CD4-positive, alpha-beta T cell treated with Interleukin-4 for 1 hour (primary cell): ENCODE measurements around the gene PIK3AP1.
"Not testable (repeated sequence)": the region's sequence is repeated elsewhere in the genome, so short reads cannot be mapped to it uniquely, and the experiment has no call there.

ENCODE experiments used
- DNase-seq, 2 donors: peaks; one replicate each; pipeline ENCODE4 v3.0.0-alpha.2; 2020 to 2022

Gene PIK3AP1

DNA sequence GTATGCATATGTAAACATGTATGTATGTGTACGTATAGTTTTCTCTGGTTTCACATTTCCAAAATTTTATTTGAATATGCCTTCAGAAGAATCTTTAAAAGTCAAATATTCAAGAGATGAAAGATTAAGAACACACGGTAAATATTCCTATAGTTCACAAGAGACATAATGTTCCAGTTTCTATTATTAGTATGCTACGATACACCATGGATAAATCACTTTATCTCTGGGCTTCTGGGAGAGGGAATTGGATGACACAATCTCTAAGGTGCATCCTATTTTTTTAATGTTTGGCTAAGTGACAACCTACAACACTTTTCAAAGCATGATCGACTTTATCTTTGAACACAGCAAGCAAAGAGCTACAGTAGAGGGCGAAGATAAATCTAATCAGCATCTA lies 147.3 kb downstream of the PIK3AP1 start:
- no peak for DNase-seq

DNA sequence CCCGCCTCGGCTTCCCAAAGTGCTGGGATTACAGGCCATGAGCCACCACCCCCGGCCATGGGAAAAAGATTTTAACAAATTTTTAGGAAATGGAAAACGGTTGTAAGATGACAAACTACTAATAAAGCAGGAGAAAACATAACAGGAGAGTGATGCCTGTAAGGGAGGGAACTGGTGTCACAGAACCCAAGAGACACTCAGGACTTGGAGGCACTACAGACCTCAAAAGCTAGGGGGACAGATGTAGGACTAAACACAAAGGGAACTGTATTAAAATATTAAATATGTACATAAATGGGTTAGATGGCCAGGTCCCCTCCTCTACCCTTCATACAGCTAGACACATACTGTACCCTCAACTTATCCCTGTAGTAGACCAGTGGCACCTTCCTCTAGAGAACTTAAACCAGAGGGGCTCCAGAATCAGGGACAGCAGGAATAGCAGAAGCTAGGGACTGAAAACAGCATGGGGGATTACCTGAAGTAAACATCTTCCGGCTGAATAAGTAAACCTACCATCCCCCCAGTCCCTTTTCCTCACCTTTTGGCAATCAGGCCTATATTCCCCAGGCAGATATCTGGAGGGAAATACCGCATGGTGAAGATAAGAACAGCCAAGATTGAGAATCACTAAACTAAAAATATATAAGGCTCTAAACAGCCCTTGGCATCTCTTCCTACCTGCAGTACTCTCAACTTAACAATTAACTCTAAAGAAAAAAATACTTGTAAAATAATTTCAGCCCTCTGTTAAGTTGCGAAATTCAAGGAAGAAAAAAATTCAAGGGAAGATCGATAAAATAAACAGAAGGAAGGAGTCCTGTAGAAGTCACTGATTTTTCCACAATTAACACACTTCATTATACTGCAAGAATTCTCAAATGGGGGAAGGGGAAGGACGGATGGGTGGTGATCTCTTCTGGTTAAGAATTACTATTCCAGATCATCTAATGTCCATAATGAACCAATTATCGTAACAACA lies 149.0 kb downstream of the PIK3AP1 start:
- no peak for DNase-seq

DNA sequence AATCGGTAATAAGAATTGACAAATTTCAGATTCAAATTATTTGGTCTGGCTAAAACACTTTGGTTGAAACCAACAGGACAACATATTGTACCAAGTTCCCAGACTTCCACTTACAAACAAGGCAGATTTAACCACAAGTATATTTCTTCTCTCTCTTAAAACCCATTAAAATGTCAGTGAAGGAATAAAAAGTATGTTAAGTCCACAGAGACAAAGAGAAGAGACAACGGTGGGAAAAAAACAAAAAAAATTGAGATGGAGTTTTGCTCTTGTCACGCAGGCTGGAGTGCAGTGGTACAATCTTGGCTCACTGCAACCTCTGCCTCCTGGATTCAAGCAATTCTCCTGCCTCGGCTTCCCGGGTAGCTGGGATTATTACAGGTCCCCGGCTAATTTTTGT lies 149.8 kb downstream of the PIK3AP1 start:
- DNase-seq, result no peak

DNA sequence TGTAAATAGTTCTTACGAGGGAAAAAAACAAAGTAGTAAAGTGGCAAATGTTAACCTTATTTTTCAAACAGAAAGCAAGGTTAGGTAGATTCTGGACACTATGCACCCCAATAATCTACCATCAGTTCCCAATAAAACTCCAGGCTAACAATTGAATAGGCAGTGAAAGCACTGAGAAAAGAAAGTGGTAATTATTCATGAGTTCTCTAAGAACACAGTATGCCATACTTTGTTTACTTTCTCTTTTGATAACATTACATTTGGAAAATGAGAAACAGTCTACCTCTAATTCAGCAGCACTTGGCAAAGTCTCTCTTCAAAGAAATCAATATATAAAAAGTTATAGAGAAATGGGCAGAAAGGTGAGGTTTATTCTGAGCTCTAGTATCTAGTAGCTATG lies 151.9 kb downstream of the PIK3AP1 start:
- DNase-seq, result no peak

DNA sequence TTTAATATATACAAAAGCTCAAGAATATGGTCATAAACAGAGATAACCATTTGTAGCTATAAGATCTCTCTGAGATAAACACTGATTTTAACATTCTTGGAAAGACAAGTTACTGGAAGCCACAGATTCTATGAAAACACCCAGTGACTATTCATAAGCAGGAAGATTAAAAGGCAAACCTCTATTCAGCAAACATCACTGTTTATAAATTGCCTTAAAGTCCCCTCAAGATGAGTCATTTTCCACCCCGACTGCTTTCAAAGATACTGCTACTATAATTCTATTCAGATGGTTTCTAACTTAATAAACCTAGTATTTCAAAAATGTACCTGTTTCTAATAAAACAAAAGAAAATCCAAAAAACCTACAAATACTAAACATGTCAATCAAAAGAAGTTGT lies 154.5 kb downstream of the PIK3AP1 start:
- no peak for DNase-seq

DNA sequence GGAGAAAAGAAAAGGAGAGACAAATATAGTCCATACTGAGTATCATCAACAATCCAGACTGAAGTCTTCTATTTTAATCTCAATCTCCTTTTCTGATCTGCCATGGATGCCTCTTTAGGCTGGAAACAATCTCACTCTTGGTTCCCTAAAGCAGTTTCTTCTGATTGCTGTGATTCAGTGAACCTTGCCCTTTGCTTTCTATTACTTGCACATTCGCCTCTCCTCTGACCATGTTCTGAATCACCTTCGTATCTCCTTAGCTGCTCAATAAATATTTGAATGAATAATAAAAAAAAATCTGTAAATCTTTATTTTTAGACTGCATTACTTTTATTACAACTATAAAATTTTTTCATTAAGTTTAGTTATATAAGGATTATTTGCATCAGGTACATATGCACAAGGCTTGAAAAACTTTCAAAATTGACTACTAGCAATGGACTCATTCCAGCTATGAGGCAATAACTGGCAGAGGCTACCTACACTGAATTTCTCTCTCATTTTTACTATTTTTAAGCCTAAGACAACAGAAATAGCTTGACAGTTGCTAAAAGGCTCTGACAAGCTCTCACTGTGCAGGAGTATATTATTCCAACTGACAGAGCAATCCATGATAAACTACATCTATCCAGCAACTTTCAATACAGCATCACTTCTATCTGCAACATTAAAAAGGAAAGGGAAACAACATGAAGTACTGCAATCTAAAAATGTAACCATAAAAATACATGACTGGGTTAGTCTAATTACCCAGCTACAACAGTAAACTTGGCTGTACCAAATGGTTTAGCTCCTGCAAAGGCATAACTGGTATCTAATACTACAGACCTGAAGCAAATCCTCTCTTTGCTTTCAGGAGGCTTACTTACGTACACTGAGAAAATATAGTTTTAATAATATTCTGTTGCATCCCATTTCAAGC lies 159.1 kb downstream of the PIK3AP1 start:
- DNase-seq, result no peak

DNA sequence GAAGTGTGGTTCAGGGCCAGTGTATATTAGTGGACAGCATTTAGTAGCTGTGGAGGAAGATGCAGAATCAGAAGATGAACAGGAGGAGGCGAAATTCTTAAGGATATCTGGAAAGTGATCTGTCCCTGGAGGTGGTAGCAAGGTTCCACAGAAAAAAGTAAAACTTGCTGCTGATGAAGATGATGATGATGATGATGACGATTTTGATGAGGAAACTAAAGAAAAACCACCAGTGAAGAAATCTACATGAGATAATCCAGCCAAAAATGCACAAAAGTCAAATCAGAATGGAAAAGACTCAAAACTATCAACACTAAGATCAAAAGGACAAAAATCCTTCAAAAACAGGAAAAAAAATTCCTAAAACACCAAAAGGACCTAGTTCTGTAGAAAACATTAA lies 159.8 kb downstream of the PIK3AP1 start:
- DNase-seq, result no peak

DNA sequence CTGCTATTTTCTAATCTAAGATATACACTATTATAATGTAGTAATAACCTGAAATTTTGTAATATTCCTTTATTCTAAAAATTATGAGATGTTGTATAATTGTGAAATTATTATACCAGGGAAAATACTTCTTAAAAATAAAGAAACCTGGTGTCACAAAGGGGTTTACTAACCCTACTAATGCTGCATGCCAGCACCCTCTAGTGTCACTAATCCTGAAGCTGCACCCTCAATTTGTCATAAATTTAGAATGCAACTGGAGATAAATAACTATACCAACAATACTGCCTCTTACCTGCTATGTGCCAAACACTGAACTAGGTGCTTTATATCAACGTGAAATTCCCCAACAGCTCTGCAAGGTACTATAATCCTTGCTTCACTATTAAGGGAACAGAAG lies 164.3 kb downstream of the PIK3AP1 start:
- DNase-seq, result no peak

DNA sequence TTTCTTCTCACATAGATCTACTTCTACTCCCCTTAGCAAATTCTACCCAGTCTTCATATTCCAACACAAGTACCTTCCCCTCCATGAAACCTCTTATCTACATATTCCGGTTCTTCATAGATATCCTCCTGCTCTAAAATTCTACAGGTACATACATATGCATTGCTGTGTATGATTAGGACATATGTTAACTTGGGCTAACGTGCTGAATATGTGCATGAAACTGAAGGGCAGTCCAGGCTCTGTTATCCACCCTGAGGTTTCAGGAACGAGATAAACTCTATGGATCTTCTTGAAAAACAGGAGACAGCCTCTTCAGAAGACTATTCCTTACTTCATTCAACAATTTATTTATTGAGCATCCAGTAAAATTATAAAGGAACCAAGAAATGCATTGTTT lies 165.0 kb downstream of the PIK3AP1 start:
- no peak for DNase-seq

DNA sequence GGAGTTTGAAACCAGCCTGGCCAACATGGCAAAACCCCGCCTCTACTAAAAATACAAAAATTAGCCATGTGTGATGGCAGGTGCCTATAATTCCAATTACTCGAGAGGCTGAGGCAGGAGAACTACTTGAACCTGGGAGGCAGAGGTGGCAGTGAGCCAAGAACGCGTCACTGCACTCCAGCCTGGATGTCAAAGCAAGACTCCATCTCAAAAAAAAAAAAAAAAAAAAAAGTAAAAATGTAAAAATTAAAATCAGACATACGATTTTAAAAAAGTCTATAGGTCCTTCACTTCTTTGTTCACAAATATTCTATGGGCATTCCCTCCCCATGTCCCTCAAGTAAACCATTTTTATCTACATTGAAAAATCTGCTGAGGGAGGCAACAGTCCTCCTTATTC lies 171.7 kb downstream of the PIK3AP1 start:
- DNase-seq, result no peak

DNA sequence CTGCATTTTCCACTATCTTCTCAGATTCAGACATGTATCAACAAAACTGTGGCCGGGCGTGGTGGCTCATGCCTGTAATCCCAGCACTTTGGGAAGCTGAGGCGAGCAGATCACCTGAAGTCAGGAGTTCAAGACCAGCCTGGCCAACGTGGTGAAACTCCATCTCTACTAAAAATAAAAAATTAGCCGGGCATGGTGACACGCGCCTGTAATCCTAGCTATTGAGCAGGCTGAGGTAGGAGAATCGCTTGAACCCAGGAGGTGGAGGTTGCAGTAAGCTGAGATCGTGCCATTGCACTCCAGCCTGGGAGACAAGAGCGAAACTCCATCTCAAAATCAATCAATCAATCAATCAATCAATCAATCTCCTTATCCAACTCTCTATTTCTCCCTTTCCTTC lies 174.8 kb downstream of the PIK3AP1 start:
- DNase-seq, result not testable (repeated sequence)
